Measurements from ENCODE around the gene DNAJC5. TPM values are rescaled to one million over a fixed set of nuclear protein-coding genes. Genes with fewer than 3 reads are reported as not detected.
A peak's percentile ranks its signal among the peaks of the same experiment; 100 is the strongest.
"Not testable (repeated sequence)": the region's sequence is repeated elsewhere in the genome, so short reads cannot be mapped to it uniquely, and the experiment has no call there.

DNAJC5 gene, protein sequence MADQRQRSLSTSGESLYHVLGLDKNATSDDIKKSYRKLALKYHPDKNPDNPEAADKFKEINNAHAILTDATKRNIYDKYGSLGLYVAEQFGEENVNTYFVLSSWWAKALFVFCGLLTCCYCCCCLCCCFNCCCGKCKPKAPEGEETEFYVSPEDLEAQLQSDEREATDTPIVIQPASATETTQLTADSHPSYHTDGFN
- 63.2 and 64.1 TPM in 2 replicates for total RNA-seq (2014; rRNA removed)
- 39.2 TPM for polyA plus RNA-seq (2012)

GRCh38 chr20:63894358-63895201 is at the start of gene DNAJC5:
TSS of gene DNAJC5 (plus strand) at chr20:63895126. CDS start at chr20:63928346, 33,220 bp downstream.
- DNase-seq (ENCODE audit: low read depth), result peak; percentile 90

- DNase-seq (ENCODE audit: low read depth), result peak; percentile 36
Observed at GRCh38 chr20:63846128-63846771, 48.7 kb upstream of the DNAJC5 start.

- DNase-seq (ENCODE audit: low read depth), result no peak
Observed at GRCh38 chr20:63846888-63847236, 48.1 kb upstream of the DNAJC5 start.

GRCh38 chr20:63847237-63848002 is 47.5 kb upstream of the DNAJC5 start:
- DNase-seq (ENCODE audit: low read depth), result no peak

GRCh38 chr20:63848003-63848911 is 46.7 kb upstream of the DNAJC5 start:
- no peak for DNase-seq (ENCODE audit: low read depth)

DNA sequence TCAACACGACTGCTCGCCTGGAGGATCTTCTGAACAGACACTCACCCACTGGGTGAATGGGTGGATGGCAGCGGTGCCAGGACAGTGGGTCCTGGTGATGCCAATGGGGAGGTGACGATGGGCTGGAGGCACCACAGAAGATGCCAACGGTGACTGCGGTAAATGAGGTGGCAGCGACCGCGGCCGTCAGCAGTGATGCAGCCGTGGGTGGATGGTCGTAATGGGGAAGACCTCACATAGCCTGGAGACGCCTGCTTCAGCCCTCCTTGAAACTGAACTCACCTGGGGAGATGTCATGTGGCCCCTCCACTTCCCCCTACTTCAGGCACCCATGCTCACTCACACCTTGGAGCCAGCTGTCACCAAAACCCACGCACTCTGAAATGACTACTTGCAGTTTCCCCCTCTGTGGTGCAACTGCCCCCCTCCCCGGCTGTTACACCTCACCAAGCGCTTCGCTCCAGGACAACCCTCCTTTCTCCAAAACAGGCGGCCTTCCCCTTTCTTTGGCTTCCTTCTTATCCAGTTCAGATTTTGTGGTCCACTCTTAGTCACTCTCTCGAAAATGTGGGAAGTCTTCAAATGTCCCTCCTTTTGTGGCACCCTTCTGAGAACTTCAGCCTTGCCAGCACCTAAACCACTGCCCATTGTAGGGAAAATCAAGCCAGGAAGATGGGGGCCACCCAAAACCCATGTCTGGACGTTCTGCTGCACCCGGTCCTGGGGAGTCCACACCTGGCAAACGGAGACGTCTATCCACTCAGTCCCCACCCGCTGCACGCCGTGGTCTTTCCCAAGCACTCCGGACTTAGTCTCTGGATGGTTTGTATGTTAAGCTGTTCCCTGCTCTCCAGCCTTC is 44.0 kb upstream of the DNAJC5 start:
- no peak for DNase-seq (ENCODE audit: low read depth)

GRCh38 chr20:63851548-63851943 is 43.4 kb upstream of the DNAJC5 start:
- not testable (repeated sequence) for DNase-seq (ENCODE audit: low read depth)

DNA sequence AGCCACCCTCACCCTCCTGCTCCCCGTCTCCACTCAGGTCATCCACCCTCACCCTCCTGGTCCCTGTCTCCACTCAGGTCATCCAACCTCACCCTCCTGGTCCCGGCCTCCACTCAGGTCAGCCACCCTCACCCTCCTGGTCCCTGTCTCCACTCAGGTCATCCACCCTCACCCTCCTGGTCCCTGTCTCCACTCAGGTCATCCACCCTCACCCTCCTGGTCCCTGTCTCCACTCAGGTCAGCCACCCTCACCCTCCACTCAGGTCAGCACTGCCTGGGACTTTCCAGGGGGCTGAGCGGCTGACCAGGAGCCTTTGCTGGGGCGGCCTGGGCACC is 41.2 kb upstream of the DNAJC5 start:
- not testable (repeated sequence) for DNase-seq (ENCODE audit: low read depth)

- no peak for DNase-seq (ENCODE audit: low read depth)
Observed at GRCh38 chr20:63854069-63854765, 40.7 kb upstream of the DNAJC5 start.

DNA sequence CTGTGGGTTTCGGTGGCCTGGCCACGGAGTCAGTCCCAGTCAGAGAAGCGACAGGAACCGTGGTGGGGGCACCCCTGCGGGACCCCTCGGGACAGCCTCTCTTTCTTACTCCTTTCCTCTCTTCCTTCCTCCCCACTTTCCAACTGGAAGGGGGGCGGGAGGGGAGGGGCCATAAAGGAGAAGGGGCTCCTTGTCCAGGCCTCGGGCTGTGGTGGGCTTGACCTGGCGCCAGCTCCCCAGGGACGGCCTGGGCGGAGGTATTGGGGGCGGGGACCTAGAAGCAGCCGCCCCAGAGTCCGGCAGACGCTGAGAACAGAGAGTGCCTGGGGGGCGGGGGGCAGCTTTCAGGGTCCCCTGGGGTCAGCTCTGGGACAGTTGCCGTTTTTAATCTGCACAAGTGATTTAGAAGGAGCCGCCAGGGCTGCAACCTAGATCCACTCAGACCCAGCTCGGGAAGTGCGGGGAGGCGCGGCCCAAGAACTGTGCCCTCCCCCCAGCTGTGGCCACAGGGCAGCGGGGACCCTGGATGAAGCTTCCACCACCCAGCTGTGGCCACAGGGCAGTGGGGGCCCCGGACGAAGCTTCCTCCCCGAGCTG is 40.1 kb upstream of the DNAJC5 start:
- DNase-seq (ENCODE audit: low read depth), result peak; percentile 16

GRCh38 chr20:63855363-63856097 is 39.4 kb upstream of the DNAJC5 start:
- no peak for DNase-seq (ENCODE audit: low read depth)

DNA sequence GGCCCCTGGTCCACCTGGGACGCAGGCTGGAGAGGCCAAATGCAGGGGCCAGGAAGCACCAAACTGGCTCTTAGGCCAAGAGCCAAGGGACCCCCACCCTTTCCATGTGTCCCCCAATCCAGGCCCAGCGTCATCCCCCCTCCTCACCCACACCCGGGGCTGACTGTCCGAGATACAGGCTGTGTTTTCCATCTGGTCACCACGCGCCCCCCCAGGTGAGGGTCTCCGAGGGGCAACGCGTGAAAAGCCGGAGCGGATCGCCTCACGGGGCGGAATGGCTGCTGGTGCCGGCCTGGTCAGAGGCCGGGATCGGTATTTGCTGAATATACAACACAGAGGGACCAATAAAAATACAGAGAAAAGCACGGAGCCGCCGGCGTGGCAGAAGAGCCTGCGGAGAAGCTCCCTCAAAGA is 38.8 kb upstream of the DNAJC5 start:
- DNase-seq (ENCODE audit: low read depth), result no peak

DNA sequence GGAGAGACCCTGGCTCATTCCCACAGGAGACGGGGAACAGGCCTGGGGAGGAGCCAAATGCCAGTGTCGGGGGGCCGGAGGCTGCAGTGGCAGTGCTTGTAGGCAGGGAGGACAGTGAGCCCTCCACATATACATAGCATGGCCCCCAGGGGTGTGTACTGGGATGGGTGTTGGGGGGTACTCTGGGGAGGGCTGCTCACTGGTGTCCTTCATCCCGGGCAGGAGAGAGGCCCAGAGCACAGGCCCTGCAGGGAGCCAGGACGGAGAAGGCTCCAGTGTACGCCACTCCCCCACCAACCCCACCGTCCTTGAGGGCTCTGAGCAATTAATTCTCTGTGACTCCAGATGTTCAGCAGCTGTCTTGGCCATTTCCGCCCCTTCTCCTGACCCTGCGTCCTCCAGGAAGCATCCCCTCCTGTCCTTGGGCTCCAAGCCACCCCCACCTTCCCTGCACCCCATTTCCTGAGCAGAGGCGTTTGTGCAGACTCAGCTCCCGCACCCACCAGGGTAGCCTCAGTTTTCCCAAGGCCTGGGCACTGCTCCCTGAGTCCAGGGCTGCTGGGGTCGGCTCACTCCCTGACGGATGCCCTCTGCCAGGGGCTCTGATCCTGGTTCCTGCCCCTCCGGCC is 37.0 kb upstream of the DNAJC5 start:
- no peak for DNase-seq (ENCODE audit: low read depth)

DNA sequence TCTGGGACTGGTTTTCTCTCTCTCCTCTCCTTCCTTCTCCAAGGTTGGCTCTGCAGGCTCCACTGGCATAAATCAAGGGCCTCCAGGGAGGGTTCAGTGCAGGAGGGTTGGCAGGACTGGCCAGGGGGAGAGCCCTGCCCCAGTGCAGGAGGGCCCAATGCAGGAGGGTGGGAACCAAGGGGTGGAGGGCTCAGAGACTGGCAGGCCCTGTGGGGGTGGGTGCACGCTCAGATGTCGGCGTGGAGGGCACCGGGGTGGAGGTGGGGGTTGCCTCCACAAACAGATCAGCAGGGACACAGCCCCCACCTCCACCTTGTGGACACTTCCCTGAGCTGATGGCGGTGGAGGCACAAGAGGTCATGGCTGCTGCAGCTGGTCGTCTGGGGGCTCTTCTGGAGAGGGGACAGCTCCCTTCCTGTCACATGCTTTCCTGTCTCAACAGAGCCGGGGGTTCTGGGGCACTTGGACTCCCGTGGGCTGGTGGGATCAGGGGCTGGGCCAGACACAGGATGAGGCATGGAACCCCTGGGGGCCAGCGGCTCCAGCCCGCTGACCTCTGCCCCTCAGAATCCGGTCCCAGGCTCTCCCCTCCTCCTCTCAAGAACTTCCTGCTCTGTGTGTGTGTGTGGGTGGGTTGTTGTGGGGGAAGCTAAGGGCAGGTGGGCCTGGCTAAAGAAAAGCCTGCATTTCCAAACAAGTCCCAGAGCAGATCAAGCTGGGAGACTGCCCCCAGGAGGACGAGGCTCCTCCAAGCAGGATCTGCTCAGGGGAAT is 36.3 kb upstream of the DNAJC5 start:
- DNase-seq (ENCODE audit: low read depth), result peak; percentile 48

- no peak for DNase-seq (ENCODE audit: low read depth)
Observed at GRCh38 chr20:63859166-63859699, 35.7 kb upstream of the DNAJC5 start.

DNA sequence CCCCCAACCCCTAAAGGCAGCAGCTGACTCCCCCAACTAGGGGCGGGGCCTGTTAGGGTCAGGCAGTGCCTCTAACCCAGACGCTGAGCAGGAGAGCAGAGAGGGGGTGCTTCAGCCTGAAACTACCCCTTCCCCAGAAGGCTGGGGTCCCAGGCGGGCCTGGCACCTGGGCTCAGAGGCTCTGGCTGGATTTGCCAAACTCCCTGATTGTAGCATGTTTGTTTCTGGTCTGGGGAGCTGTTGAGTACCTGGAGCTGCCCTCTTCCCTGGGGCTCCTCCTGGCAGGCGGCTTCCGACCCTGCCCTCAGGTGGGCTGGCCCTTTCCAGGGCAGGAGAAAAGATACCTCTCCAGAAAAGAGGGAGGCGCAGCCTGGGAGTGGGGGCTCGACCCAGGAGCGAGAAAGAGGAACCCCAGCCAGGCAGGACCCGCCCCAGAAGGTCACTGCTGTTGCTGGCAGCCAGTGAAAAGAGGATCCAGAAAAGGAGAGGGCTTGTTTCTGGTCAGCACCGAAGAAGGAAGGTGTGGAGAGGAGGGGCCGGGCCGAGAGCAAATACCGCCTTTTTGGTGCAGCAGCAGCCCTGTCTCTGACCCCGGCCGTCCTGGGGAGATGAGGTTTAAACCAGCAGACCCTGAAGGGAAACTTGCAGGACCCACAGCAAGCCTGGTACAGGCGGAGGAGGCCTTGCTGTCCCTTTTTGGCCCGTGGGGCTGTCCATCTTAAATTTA is 34.4 kb upstream of the DNAJC5 start:
- DNase-seq (ENCODE audit: low read depth), result no peak
